Stimulated activated CD8-positive, alpha-beta memory T cell treated with anti-CD3 and anti-CD28 coated beads, Interleukin-12 subunit alpha, Interleukin-12 subunit beta, amount 100 ng/mL, for 24 hours (primary cell): ENCODE data around the gene CAVIN1.
"Not testable (repeated sequence)": the region's sequence is repeated elsewhere in the genome, so short reads cannot be mapped to it uniquely, and the experiment has no call there.

Source experiments
- DNase-seq: peaks from one replicate; pipeline ENCODE4 v3.0.0-alpha.2; 2020; ENCODE audit errors: extremely low read depth

The CAVIN1 gene

DNA sequence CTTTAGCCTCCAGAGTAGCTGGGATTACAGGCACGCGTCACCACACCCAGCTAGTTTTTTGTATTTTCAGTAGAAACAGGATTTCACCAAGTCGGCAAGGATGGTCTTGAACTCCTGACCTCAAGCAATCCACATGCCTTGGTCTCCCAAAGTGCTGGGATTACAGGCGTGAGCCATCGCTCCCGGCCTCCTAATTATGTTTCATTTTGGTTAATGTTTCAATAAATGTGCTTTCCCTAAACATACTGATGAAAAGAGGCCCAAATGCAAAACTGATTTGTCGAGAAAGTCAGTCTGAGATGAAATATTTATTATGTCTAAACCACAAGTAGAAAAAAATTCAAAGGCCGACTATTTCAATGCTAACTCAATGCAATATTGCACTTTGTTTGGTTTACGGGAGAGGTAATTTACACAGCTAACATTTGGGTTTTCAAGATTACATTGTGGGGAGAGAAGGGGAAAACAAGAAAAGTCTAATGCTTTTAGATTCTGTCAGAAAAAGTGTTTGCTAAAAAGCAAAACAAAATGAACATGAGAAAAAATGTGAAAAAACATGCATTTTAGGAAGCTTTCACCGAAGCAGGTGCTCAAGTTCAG lies 44.6 kb downstream of the CAVIN1 start:
- no peak for DNase-seq

GRCh38 chr17:42373896-42374295 lies 49.2 kb downstream of the CAVIN1 start:
- no peak for DNase-seq

DNA sequence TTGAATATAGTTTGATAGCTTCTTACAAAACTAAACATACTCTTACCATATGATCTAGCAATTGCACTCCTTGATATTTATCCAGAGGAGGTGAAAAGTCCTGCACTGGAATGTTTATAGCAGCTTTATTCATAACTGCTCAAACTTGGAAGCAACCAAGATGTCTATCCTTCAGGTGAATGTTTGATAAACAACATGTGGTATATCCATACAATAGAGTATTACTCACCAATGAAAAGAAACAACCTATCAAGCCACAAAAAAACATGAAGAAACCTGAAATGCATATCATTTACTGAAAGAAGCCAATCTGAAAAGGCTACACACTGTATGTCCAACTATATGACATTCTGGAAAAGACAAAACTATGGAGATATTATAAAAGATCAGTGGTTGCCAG lies 50.9 kb downstream of the CAVIN1 start:
- no peak for DNase-seq

DNA sequence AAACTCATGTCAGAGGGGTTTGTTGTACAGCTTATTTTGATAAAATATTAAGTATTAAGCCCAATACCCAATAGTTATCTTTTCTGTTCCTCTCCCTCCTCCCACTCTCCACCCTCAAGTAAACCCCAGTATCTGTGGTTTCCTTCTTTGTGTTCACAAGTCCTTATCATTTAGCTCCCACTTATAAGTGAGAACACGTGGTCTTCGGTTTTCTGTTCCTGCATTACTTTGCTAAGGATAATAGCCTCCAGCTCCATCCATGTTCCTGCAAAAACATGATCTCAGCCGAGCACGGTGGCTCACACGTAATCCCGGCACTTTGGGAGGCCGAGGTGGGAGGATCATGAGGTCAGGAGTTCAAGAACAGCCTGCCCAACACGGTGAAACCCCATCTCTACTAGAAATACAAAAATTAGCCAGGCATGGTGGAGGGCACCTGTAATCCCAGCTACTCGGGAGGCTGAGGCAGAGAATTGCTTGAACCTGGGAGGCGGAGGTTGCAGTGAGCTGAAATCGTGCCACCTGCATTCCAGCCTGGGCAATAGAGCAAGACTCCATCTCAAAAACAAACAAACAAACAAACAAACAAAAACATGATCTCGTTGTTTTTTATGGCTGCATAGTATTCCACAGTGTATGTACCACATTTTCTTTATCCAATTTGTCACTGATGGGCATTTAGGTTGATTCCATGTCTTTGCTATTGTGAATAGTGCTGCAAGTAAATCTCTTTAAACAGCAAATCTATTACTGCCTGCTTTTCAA lies 54.1 kb downstream of the CAVIN1 start:
- DNase-seq: not testable (repeated sequence)

DNA sequence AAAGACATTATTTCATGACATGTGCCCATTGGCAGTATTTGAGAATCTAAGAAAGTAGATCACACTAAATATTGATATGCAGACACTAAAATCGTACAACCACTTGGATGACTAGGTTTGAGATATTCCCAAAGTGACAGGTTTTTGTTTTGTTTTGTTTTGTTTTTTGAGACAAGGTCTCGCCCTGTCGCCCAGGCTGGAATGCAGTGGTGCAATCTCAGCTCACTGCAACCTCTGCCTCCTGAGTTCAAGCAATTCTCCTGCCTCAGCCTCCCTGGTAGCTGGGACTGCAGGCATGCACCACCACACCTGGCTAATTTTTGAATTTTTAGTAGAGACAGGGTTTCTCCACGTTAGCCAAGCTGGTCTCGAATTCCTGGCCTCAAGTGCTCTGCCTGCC lies 54.7 kb downstream of the CAVIN1 start:
- not testable (repeated sequence) for DNase-seq

DNA sequence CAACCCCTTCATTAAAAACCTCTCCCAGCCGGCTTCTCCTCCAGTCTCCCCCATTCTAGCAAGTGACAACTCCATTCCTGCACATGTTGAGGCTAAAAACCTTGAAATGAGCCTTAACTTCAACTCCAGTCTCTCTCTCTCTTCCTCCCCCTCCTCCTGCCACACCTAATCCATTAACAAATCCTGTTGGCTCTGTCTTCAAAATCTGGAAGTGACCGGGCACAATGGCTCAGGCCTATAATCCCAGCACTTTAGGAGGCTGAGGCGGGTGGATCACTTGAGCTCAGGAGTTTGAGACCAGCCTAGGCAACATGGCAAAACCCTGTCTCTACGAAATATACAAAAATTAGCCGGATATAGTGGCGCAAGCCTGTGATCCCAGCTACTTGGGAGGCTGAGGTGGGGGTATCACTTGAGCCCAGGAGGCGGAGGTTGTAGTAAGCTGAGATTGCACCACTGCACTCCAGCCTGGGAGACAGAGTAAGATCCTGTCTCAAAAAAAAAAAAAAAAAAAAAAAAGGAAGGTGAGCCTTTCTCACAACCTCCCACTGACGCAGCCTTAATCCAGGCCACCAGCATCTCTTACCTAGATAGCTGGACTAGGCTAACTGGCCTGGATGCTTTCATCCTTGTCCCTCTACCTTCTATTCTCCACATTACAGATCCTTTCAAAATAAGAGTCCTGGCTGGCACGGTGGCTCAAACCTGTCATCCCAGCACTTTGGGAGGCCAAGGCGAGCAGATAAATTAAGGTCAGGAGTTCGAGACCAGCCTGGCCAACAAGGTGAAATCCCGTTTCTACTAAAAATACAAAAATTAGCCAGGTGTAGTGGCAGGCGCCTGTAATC lies 56.7 kb downstream of the CAVIN1 start:
- DNase-seq: not testable (repeated sequence)

DNA sequence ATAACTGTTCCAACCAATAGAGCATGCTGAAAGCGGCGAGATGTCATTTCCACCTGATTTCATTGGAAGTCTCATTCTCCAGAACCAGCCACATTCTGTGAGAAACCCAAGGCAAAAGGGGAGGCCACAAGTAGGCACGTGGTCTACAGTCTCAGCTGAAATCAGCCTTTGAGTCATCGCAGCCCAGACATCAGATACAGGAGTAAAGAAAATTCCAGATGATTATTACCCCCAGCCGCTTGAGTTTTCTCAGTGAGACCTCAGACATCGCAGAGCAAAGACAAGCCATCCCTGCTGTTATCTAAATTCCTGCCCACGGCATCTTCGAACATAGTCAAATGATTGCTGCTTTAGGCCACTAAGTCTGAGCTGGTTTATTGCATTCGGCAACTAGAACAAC lies 57.9 kb downstream of the CAVIN1 start:
- DNase-seq: no peak

DNA sequence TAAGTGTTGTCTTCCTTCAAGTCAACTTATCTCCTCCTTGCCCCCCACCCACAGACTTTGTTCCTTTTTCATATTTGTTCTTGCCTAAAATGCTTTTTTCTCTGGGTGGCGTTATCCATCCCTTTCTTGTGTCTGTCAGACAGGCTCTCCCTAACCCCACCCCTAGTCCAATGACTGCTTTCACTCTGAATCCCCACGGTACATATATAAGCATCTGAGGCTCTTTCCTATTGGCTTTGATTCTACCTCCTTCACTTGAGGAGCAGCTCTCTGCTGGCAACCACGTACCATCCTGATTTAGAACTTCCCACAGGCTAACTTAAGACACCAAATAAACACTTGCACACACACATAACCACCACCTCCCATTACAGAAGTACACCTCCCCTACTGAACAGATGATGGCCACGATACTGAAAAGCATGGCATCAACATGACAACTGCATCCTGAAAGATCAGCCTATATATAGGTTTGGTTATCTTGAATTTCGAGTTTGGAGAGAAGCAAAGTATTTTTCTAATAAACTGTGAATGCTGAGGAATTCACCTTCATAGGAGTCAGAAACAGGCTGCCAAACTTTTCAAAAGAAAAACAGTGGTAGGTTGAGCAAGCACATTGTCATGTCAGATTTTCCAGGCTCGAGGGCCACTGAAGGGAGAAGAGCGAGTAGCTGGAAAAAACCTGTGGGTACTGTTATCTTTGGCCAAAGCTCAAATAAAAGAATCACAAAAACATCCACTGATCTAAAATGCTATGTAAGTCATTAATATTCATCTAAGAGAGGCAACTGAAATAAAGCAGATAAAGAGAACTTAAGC lies 59.1 kb downstream of the CAVIN1 start:
- DNase-seq: no peak

DNA sequence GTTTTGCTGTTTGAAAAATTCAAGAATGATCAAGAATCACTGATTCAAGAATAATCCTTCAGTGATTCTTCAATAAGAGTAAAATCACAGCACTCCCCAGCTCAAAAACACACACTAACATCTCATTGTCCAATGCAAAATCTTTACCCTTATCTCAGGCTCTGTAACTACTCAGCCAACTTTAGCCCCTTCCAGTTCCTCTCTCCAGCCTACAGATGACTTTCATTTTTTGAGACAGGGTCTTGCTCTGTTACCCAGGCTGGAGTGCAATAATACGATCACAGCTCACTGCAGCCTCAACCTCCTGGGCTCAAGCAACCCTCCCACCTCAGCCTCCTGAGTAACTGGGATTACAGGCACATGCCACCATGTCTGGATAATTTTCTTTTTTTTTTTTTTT lies 59.8 kb downstream of the CAVIN1 start:
- no peak for DNase-seq

- no peak for DNase-seq
These were observed 60.7 kb downstream of the CAVIN1 start for GRCh38 chr17:42362245-42362961.

- no peak for DNase-seq
These were observed 61.3 kb downstream of the CAVIN1 start for GRCh38 chr17:42361781-42362186.

GRCh38 chr17:42360388-42360787 lies 62.7 kb downstream of the CAVIN1 start:
- DNase-seq: not testable (repeated sequence)

DNA sequence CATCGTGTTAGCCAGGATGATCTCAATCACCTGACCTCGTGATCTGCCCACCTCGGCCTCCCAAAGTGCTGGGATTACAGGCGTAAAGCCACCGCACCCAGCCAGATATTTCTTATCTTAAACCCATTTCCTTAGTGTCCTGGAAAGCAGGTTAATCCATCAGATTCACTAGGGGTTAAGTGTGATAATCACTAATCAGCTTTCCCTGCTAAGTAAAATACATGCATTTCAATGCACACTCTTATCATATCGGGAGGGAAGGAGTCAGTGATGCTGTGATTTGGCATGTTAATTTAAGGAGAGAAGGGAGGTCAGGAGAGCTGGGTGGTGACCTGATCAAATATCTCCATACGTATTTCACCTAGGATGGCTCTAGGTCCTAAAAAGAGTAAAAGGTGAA lies 63.9 kb downstream of the CAVIN1 start:
- no peak for DNase-seq

DNA sequence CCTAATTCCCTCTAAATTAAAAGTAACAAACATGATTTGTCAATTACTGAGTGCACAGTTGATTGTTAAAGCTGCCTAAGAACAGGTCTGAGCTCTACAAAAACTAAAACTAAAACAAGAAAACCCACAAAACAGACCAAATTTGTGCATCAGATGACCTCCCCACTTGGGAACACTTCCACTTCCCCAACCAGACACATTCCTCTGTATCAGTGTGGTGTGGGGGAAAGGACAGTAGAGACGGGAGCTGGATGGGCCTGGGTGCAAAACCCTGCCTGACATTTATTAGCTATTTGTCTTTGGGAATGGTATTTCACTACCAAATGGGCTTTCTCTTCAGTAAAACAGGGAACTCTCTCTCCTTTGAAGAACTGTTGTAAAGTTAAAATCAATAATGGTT lies 64.6 kb downstream of the CAVIN1 start:
- no peak for DNase-seq

DNA sequence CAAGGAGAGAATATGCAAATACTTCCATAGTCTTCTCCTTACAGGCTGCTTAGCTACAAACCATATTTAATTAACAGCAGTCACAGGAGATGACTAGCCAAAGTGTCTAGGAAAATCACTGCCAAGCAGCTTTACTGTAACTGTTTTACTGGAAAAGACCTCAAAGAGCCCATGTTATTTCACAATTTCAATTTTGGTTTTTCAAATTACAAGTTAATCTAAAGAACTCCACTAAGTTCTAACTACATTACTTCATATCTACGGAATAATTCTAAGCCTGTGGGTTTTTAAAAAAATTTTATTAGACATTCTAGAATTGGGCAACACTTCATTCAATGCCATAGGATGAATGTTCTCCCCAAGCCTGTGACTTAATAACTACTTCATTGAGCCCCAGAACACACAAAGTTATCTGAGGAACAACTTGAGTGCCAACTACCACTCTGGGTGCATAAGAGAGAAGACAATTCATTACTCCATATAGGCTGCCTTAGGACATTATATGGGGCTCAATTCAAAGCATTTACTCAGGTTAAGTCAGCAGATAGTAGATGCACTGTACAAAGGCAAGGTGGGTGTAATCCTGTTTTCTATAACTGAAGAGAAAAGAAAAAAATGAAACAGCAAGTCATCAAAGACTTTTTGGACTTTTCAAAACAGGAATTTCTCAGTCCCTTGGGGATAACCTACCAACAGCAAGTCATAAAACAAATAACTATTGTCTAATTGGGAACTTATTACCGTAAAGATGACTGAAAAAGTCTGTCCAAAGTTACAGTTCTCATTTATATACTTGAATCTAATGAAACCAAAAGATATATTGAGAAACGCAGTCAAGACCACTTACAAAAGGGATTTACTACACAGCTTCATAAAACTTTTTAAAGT lies 67.9 kb downstream of the CAVIN1 start:
- DNase-seq: no peak
